ENCODE data around the gene C19orf38.

Gene C19orf38

DNA sequence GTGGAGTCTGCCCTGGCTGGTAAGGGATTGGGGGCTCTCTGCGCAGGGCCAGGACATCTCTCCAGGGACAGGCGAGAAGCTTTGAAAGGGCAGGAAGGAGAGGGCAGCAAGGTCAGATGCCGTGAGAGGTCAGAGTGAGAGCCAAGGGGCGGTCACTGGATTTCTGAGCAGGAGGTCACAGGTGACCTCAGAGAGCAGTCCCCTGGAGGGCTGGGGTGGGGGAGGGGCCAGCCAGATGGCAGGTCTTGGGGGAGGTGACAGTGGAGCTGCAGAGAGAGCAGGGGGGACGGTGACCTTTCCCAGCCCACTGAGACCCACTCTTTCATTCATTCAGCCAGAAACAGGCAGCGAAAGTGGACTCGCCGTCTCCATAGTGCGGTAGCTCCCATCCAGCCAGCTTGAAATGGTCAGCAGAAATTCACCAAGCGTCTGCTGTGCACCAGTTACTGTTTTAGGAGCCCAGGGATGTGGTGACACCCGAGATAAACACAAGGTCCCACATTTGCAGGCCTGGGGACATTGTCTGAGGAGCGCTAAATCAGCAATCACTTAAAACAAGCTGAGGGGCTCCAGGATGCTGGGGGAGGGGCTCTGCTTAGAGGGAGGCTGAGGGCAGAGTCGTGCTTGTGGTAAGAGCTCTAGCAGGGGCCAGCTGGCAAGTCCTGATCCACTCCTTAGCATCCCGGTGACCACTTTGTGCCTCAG, 33.3 kb downstream of the C19orf38 start:
- no peak for DNase-seq

DNA sequence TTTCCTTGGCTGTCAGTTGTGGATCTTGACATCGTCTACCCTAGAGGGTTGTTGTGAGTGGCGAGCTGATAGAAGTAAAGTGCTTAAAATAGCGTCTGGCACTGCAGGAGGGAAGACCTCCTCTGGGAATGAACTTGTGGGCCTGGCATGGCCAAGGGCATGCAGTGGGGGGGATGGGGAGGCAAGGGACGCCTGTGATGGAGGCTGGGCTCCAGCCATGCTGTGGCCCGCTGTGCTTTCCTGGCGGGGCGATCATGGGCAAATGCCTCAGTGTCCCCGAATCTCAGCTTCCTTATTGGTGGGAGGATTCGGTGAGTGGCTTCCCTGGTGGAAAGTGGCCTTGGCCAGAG, 33.9 kb downstream of the C19orf38 start:
- DNase-seq, result no peak

DNA sequence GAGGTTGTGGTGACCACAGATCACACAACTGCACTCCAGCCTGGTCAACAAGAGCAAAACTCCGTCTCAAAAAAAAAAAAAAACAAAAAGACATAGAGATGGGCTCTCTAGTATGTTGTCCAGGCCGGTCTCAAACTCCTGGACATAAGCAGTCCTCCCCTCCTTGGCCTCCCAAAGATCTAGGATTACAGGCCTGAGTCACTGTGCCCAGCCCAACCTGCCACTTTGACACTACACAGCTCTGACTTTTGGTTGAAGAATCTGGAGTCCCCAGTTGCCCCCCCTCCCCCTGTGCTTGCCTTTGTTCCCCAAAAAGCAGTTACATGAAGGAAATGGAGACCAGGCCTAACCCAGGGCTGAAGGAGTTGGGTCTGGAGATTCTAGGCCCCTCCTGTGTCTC, 36.1 kb downstream of the C19orf38 start:
- no peak for DNase-seq

DNA sequence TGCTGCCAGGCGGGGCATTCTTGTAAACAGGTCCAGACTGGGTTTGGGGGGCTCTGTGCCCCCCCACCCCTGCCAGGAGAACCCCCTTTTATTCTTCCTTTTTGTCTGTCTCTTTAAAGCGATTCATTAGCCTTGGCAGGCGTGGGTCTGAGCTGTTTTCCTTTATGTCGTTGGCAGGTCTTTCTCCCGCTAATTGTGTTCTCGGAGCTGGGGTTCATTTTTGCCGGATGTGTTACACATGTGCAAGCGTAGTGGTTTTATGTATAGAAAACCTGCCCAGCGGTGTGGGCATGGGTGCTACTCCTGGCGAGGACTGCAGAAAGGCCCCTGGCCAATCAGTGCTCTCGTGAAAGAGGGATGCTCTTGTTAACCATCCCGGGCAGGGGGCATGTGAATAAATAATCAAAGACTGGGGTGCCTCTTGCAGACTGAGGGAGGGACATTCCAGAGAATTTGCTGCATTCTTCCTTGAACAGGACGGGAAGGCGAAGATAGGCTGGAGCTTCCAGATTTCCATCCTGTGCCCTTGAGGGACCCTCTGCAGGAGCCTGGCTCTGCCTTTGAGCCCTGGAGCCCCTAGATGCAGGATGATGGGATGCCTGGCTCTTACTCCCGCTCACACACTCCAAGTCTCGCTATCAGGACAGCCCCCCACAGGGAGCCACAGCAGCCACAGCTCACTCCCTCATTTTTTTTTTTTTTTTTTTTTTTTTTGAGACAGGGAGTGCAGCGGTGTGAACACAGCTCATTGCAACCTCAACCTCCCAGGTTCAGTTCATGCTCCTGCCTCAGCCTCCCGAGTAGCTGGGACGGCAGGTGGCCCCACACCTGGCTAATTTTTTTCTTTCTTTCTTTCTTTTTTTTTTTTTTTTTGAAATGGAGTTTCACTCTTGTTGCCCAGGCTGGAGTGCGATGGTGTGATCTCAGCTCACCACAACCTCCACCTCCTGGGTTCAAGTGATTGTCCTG, 37.3 kb downstream of the C19orf38 start:
- DNase-seq, result no peak

DNA sequence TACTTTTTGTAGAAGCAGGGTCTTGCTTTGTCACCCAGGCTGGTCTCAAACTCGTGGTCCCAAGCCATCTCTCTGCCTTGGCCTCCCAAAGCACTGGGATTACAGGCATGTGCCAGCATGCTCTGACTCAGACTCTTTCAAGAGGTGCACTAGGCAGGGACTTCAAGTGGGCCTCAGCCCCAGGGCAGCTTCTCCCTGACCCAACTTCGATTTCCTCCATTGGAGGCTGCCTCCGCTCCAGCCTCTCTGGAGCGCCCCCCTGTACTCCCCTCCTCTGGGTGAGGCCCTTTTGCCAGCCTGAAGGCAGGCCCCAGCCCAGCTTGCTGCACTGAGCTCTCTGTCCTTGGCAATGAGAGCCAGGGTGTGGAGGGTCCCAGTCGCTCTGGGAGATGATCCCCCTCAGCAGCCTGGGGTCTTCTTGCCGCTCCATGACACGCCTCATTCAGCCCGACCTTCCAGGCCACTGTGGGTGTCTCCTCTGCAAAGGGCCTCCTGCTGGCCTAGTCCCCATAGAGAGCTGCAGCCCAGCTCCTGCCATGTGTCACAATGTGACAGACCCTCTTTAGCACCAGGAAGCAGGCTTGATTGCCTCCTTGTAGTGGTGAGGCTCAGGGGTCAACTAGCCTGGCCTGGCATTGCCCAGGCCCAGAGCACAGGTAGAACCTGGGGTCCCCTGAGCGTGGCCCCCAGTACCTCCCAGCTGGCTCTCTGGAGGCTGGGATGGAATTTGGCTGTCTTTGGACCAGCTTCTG, 39.6 kb downstream of the C19orf38 start:
- no peak for DNase-seq

GRCh38 chr19:10888421-10888866, 40.2 kb downstream of the C19orf38 start:
- DNase-seq, result no peak

DNA sequence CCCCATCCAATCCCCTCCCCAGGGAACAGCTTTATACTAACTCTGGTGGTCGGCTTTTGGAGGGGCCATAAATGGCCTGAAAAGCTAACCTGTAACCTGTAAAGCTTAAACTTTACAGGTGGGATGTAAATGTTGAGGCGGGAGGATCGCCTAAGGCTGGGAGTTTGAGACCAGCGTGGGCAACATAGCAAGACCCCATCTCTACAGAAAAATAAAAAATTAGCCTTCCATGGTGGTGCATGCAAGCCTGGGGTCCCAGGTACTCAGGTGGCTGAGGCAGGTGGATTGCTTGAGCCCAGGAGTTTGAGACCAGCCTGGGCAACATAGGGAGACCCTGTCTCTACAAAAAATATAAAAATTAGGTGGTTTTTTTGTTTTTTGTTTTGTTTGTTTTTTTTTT, 41.7 kb downstream of the C19orf38 start:
- no peak for DNase-seq

GRCh38 chr19:10891405-10892086, 43.3 kb downstream of the C19orf38 start:
- DNase-seq, result no peak

- no peak for DNase-seq
Observed at GRCh38 chr19:10892256-10892655, 44.0 kb downstream of the C19orf38 start.

DNA sequence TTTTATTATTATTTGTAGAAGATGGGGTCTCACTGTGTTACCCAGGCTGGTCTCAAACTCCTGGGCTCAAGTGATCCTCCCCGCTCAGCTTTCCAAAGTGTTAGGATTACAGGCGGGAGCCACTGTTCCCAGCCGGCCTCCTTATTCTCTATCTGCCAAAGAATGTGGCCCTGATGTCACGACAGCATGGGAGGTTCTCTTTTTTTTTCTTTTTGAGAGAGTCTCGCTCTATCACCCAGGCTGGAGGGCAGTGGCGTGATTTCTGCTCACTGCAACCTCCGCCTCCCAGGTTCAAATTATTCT, 46.6 kb downstream of the C19orf38 start:
- no peak for DNase-seq

GRCh38 chr19:10895363-10895762, 47.1 kb downstream of the C19orf38 start:
- no peak for DNase-seq

DNA sequence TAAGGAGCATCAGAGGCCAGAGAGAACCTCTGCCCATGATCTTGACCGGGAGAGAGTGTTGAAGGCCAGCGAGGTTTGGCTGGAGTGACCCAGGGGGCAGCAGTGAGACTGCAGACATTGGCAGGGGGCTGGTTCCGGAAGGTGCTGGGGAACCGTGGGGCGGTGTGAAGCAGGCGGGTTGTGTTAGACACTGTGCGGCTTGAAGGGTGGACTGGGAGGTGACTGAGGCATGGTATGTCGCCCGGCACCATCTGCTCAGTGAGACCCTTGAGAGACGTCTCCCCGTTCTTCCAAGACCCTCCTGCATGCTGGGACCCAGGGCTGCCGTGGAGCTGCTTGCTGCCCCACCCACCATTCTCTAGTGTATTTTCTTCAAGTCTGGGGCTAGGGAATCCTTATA, 47.7 kb downstream of the C19orf38 start:
- DNase-seq, result no peak

DNA sequence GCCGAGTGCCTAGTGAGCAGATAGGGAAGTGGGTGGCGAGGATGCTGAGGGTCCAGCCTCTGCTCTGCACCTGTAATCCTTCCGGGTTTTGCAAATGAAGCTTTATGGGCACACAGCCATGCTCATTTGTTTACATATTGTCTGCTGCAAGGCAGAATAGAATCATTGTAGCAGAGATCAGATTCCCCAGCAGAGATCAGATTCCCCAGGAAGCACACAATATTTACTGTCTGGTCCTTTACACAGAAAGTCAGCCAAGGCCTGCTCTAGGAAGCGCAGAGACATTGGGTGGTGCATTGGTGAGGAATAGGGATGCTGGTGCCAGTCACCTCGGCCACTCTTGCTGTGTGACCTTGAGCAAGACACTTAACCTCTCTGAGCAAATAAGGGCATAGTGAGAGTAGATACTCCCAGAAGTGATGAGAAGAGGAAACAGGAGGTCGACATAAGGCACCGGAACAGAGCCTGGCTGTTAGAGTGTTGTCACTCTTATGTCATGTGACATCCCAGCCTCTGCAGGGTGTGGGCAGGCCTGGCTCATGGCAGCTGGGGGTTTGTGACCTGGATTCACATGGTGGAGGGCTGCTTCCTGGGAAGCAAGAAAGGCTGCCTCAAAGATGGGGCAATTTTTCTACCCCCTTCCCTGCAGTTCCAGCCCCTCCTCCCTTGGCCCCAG, 48.8 kb downstream of the C19orf38 start:
- DNase-seq, result no peak

DNA sequence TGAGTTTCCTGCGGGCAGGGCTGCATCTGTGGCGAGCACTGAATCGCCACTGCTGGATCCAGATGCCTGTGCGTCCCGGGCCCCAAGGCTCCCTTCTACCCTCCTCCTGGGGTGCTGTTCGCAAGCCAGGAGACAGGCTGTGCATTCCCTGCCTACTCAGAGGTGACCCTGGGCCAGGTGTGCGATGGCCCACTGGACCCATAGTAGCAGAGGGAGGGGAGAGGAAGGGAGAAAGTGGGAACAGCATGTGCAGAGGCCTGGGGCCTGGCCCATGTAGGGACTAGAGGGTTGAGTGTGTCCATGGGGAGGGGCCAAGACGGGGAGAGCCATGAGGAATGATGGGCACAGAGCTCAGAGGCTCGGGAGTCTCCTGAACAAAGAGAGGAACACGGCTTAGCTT, 50.4 kb downstream of the C19orf38 start:
- no peak for DNase-seq

DNA sequence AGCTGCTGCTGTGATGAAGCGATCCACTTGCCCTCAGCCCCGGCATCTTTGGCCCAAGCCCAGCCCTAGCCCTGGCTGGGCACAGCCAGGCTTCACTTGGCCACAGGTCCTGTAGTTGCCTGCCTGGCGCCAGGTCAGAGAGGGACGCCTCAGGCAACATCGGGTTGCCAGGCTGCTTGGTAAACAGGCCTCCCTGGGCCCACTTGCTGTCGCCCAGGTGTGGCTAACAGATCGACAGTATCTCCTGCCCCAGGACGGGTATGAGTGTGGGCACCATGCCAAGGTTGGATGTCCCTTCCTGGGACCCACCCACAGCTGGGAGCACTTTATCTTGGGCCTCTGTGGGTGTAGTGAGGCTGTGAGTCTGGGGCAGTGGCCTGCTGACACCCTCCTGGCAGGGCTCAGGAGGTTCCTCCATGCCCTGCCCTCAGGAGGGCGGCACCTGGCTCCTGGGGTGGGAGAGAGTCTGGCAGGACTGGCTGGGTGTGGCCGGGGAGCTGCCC, 51.0 kb downstream of the C19orf38 start:
- DNase-seq, result no peak

DNA sequence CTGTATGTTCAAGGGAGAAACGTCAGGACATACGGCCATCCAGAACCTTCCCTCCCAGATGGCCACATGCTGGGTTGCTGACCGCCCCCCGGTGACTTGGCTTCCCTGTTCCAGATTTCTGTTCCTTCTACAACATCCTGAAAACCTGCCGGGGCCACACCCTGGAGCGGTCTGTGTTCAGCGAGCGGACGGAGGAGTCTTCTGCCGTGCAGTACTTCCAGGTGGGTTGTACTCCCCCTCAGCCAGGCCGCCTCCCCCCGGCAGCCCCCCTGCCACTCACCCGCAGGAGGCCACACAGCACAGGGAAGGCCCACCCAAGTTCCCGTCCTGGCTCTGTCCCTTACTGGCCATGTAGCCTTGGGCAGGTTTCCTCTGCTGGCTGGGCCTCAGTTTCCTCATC, 59.7 kb downstream of the C19orf38 start:
- no peak for DNase-seq

DNA sequence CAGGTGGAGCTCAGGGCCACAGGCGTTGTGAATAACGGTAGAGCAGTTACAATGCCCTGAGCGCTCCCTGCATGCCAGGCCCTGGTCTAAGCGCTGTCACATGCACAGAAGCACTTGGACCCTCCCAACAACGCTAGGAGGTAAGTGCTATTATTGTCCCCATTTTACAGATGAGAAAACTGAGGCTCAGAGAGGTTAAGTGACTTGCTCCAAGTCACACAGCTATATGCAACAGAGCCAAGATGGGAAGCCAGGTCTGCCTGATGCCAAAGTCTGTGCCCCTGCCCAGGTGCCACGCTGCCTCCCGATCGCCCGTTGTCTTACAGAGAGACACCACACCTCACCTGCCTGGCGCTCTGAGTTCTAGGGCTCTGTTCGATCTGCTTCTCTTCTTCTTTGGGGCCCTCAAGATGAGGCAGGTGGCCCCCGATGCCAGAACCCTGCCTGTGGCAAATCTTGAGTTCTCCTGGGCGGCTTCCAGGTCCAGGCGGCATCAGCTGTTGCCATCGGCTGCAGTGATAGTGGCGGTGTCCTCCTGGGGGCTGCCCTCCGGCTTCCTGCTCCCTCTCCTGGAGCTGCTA, 60.3 kb downstream of the C19orf38 start:
- no peak for DNase-seq

DNA sequence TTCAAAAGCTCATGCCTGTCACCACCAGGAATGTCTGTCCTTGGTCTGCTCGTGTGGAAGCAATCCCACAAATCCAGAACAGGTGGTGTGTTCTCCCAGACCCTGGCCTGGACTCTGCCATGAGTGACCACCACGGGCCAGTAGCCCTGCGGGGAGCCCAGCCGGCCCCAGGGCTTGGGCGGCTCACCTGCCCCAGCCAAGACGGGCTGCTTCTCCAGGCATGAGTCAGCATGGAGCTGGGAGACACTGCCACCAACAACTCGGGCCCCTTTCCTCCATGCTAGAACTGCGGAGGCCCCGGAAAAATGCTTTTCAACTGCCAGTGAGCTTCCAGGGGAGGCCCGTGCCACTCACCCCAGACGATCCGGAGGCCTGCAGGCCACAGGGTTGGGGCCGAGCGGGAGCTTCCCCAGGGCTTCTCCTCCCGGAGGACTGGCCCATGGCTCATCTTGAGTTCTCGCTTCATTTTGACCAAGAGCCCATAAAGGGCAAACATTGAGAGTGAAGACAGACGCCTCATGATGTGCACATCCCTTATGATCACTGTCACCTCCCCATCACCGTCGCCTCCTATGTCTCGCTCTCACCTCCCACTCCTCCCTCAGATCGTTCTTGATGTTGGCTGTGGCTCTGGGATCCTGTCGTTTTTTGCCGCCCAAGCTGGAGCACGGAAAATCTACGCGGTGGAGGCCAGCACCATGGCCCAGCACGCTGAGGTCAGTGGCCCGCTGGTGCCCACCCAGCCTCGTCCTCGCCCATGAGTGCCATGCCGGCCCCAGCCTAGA, 63.6 kb downstream of the C19orf38 start:
- DNase-seq, result no peak

DNA sequence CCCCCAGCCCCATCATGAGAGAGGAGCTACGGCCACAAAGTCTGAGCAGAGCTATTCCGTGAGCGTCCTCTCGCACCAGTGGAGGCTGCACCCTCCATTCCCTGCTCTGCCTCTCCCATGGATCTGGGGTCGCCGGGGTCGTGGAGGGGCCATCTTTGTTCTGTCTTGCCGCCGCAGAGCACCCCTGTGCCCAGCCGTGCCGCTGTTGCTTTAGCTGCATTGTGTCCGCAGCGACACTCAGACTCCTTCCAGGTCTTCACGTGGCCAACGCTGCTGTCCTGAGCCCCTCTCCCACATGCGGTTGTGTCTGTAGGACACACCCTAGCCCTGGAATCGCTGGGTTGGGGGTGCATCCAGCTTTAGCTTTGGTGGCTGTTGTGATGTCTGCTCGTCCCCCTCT, 64.4 kb downstream of the C19orf38 start:
- no peak for DNase-seq

- DNase-seq, result no peak
Observed at GRCh38 chr19:10913716-10914340, 65.6 kb downstream of the C19orf38 start.
